H9 (cell line): ENCODE results near the gene BCKDHA. TPM values are rescaled to one million over a fixed set of nuclear protein-coding genes. Genes with fewer than 3 reads are reported as not detected.

Experiments
- DNase-seq: peaks from one replicate; pipeline ENCODE4 v3.0.0-alpha.2; 2017
- H2AFZ ChIP-seq: one replicate; pipeline ENCODE4 v1.6.1; 2013; ENCODE audit warnings: mild to moderate bottlenecking, low read length, control low read depth, moderate library complexity
- H2AK5ac ChIP-seq: 2 replicates; pipeline ENCODE4 v1.6.1; 2013; ENCODE audit warnings: low read length, control low read depth, mixed read lengths; ENCODE audit not compliant: insufficient read length
- H2BK120ac ChIP-seq: one replicate; pipeline ENCODE4 v1.6.1; 2013; ENCODE audit warnings: low read depth, mild to moderate bottlenecking, low read length, control low read depth, inconsistent platforms; ENCODE audit not compliant: poor library complexity, severe bottlenecking
- H2BK12ac ChIP-seq: 2 replicates; pipeline ENCODE4 v1.6.1; 2013; ENCODE audit warnings: low read length, control low read depth, mixed read lengths, low read depth; ENCODE audit not compliant: insufficient read length
- H2BK15ac ChIP-seq: 2 replicates; pipeline ENCODE4 v1.6.1; 2013; ENCODE audit warnings: low read depth, low read length, control low read depth
- H2BK20ac ChIP-seq: one replicate; pipeline ENCODE4 v1.6.1; 2013; ENCODE audit warnings: low read depth, mild to moderate bottlenecking, low read length, control low read depth, inconsistent platforms; ENCODE audit not compliant: poor library complexity, severe bottlenecking
- H2BK5ac ChIP-seq: 2 replicates; pipeline ENCODE4 v1.6.1; 2013; ENCODE audit warnings: low read length, control low read depth, mixed read lengths; ENCODE audit not compliant: insufficient read length
- H3K14ac ChIP-seq: 2 replicates; pipeline ENCODE4 v1.6.1; 2013; ENCODE audit warnings: low read length, control low read depth; ENCODE audit not compliant: insufficient read depth
- H3K18ac ChIP-seq: 2 replicates; pipeline ENCODE4 v1.6.1; 2013; ENCODE audit warnings: low read depth, mild to moderate bottlenecking, mixed read lengths, low read length, control low read depth; ENCODE audit not compliant: insufficient read length
- H3K23ac ChIP-seq: 2 replicates; pipeline ENCODE4 v1.6.1; 2013; ENCODE audit warnings: low read length, control low read depth, mixed read lengths, low read depth; ENCODE audit not compliant: insufficient read length
- H3K23me2 ChIP-seq: 2 replicates; pipeline ENCODE4 v1.6.1; 2013; ENCODE audit warnings: low read depth, mild to moderate bottlenecking, mixed read lengths, low read length, control low read depth; ENCODE audit not compliant: insufficient read length, poor library complexity, severe bottlenecking
- H3K27ac ChIP-seq: 2 replicates; pipeline ENCODE4 v1.5.1; 2013; ENCODE audit warnings: low read length, control low read depth, mixed read lengths, low read depth; ENCODE audit not compliant: insufficient read length
- H3K27me3 ChIP-seq: 2 replicates; pipeline ENCODE4 v1.6.1; 2013; ENCODE audit warnings: low read length, control low read depth, inconsistent platforms; ENCODE audit not compliant: insufficient read depth
- H3K4ac ChIP-seq: 2 replicates; pipeline ENCODE4 v1.6.1; 2013; ENCODE audit warnings: low read depth, mild to moderate bottlenecking, control low read depth, inconsistent platforms, low read length, moderate library complexity
- H3K4me1 ChIP-seq: 2 replicates; pipeline ENCODE4 v1.6.1; 2013; ENCODE audit warnings: low read length, control low read depth, inconsistent platforms; ENCODE audit not compliant: insufficient read depth
- H3K4me2 ChIP-seq: 2 replicates; pipeline ENCODE4 v1.6.1; 2013; ENCODE audit warnings: low read length, control low read depth, mixed read lengths; ENCODE audit not compliant: insufficient read length, insufficient read depth
- H3K56ac ChIP-seq: 2 replicates; pipeline ENCODE4 v1.6.1; 2013; ENCODE audit warnings: low read depth, mild to moderate bottlenecking, mixed read lengths, low read length, control low read depth; ENCODE audit not compliant: insufficient read length
- H3K79me1 ChIP-seq: 2 replicates; pipeline ENCODE4 v1.6.1; 2013; ENCODE audit warnings: low read depth, mild to moderate bottlenecking, moderate library complexity, low read length, control low read depth, inconsistent platforms; ENCODE audit not compliant: insufficient read depth, poor library complexity, severe bottlenecking
- H3K79me2 ChIP-seq: 2 replicates; pipeline ENCODE4 v1.6.1; 2013; ENCODE audit warnings: low read length, control low read depth, inconsistent platforms; ENCODE audit not compliant: insufficient read depth
- H3K9ac ChIP-seq: 2 replicates; pipeline ENCODE4 v1.6.1; 2013; ENCODE audit warnings: low read length, control low read depth, mixed read lengths; ENCODE audit not compliant: insufficient read length; ENCODE audit errors: extremely low read depth
- H3K9me3 ChIP-seq: one replicate; pipeline ENCODE4 v1.6.1; 2013; ENCODE audit warnings: low read depth, low read length, inconsistent platforms; ENCODE audit not compliant: control insufficient read depth
- H3T11ph ChIP-seq: one replicate; pipeline ENCODE4 v1.6.1; 2013; ENCODE audit warnings: mild to moderate bottlenecking, low read length, control low read depth, inconsistent platforms
- H4K20me1 ChIP-seq: one replicate; pipeline ENCODE4 v1.6.1; 2013; ENCODE audit not compliant: control insufficient read depth, insufficient read length, insufficient read depth
- H4K5ac ChIP-seq: 2 replicates; pipeline ENCODE4 v1.6.1; 2013; ENCODE audit warnings: low read depth, mild to moderate bottlenecking, mixed read lengths, low read length, control low read depth; ENCODE audit not compliant: insufficient read length
- H4K8ac ChIP-seq: replicated peaks from 2 replicates; pipeline ENCODE4 v1.6.1; 2013; ENCODE audit warnings: low read length, control low read depth, mixed read lengths, low read depth; ENCODE audit not compliant: insufficient read length
- H4K91ac ChIP-seq: 2 replicates; pipeline ENCODE4 v1.6.1; 2013; ENCODE audit warnings: low read depth, mild to moderate bottlenecking, moderate library complexity, mixed read lengths, low read length, control low read depth; ENCODE audit not compliant: insufficient read length
- H3K27ac Mint-ChIP-seq, 3 experiments: 2 replicates in 2 of 3; 3 replicates in 1 of 3; pipeline ENCODE4 v1.8.0; 2020 to 2021; ENCODE audit warnings: mixed read lengths in 3 of 3, mild to moderate bottlenecking in 1 of 3, moderate library complexity in 1 of 3
- H3K27me3 Mint-ChIP-seq: 2 replicates; pipeline ENCODE4 v1.8.0; 2021; ENCODE audit warnings: low read depth, mild to moderate bottlenecking, moderate library complexity, mixed read lengths
- H3K36me3 Mint-ChIP-seq, 3 experiments: 2 replicates in 2 of 3; 3 replicates in 1 of 3; pipeline ENCODE4 v1.8.0; 2020 to 2021; ENCODE audit warnings: low read depth in 3 of 3, mixed read lengths in 3 of 3; ENCODE audit not compliant: insufficient read depth in 1 of 3
- H3K4me1 Mint-ChIP-seq, 2 experiments: 2 replicates each; pipeline ENCODE4 v1.8.0; 2020; ENCODE audit warnings: mixed read lengths in 2 of 2
- H3K4me3 Mint-ChIP-seq, 2 experiments: 2 replicates in 1 of 2; 3 replicates in 1 of 2; pipeline ENCODE4 v1.8.0; 2020 to 2021; ENCODE audit warnings: mild to moderate bottlenecking in 2 of 2, mixed read lengths in 2 of 2, moderate library complexity in 1 of 2
- H3K9me3 Mint-ChIP-seq, 2 experiments: 2 replicates in 1 of 2; 3 replicates in 1 of 2; pipeline ENCODE4 v1.8.0; 2020; ENCODE audit warnings: mild to moderate bottlenecking in 2 of 2, mixed read lengths in 2 of 2, moderate library complexity in 1 of 2
- CTCF ChIP-seq: fragments of 200-600 bp; sonication (generic); conservative IDR thresholded peaks from 3 replicates; pipeline ENCODE4 v1.8.0; 2021; ENCODE audit warnings: antibody characterized with exemption, mild to moderate bottlenecking
- WGBS: extraction: QIAGEN DNeasy Blood & Tissue Kit; methylation state at CpG from one replicate; pipeline ENCODE4 v1.1.7; 2013; ENCODE audit warnings: missing lambda C conversion rate, low lambda C conversion rate, mixed read lengths; ENCODE audit not compliant: insufficient read length; ENCODE audit errors: extremely low coverage; 5-methylcytosine and 5-hydroxymethylcytosine counted together
- total RNA-seq: library from RNA; stranded (reverse); gene quantifications from 2 replicates; pipeline ENCODE4 v1.2.1, GENCODE V29; 2021

The BCKDHA gene
- total RNA-seq, 1 experiment from 2014 or later = 21.1 TPM

GRCh38 chr19:41357746-41358145 lies 39.9 kb upstream of the BCKDHA start:
- TF ChIP-seq CTCF = no peak
- peaks cover 5% of the 10 kb centered on the region for H3K23me2 ChIP-seq
- no peaks in the 10 kb centered on the region for H3K9me3 Mint-ChIP-seq
- H3T11ph ChIP-seq = no peak overlapping the region
- no peak overlapping the region for H3K18ac ChIP-seq
- H2AK5ac ChIP-seq = no peak overlapping the region
- no peak overlapping the region for H2AFZ ChIP-seq
- H3K9ac ChIP-seq = no peak overlapping the region
- peaks cover 14% of the 10 kb centered on the region for H3K27me3 Mint-ChIP-seq
- DNase-seq = no peak
- no peak overlapping the region for H3K4ac ChIP-seq
- no peak overlapping the region for H4K5ac ChIP-seq
- no peak overlapping the region for H3K27ac ChIP-seq
- no peak overlapping the region for H2BK20ac ChIP-seq
- no CpG with 5 or more reads among the region's 13 CpGs for WGBS
- H2BK5ac ChIP-seq = no peak overlapping the region
- H4K8ac ChIP-seq = no peak overlapping the region
- H2BK15ac ChIP-seq = no peak overlapping the region
- no peak overlapping the region for H3K56ac ChIP-seq
- no peaks in the 10 kb centered on the region for H3K4me1 ChIP-seq
- H2BK12ac ChIP-seq = no peak overlapping the region
- no peak overlapping the region for H3K4me2 ChIP-seq
- H3K4me3 Mint-ChIP-seq = no peak overlapping the region; a peak in 1 of 5 replicates
- no peak overlapping the region for H2BK120ac ChIP-seq
- no peak overlapping the region for H3K14ac ChIP-seq
- no peaks in the 10 kb centered on the region for H3K79me1 ChIP-seq
- no peaks in the 10 kb centered on the region for H4K20me1 ChIP-seq
- no peak overlapping the region for H3K23ac ChIP-seq
- peaks cover 6 to 8% of the 10 kb centered on the region in 2 experiments for H3K4me1 Mint-ChIP-seq
- peaks cover 0 to 10% (median 2%) of the 10 kb centered on the region in 3 experiments; a peak in 4 of 7 replicates for H3K36me3 Mint-ChIP-seq
- no peaks in the 10 kb centered on the region for H3K79me2 ChIP-seq
- no peaks in the 10 kb centered on the region; the same call in 1 of the 2 replicates for H3K27me3 ChIP-seq
- H3K9me3 ChIP-seq = no peaks in the 10 kb centered on the region
- H3K27ac Mint-ChIP-seq = 0 out of 7 replicates have a peak overlapping the region, but pooled peaks of 1 of the 3 experiments have one; percentile 8
- H4K91ac ChIP-seq = no peak overlapping the region
